GM12878 (cell line): ENCODE data around the gene R3HDM1. TPM values are rescaled to one million over a fixed set of nuclear protein-coding genes. Genes with fewer than 3 reads are reported as not detected.

Experiments used
- CEBPB ChIP-seq, 2 experiments: fragments of 150-350 bp in 1 of 2; IDR thresholded peaks; 2 replicates each; pipeline ENCODE4 v1.6.1; 2012 to 2014; ENCODE audit warnings: low read depth in 2 of 2, low read length in 2 of 2, borderline replicate concordance in 1 of 2, inconsistent platforms in 1 of 2
- CTCF ChIP-seq, 3 experiments: IDR thresholded peaks in 2 of 3; conservative IDR thresholded peaks in 1 of 3; 2 replicates each; pipeline ENCODE4 v1.5.1; 2011; ENCODE audit warnings: low read depth in 3 of 3, low read length in 3 of 3, mild to moderate bottlenecking in 3 of 3, control low read depth in 2 of 3, moderate library complexity in 2 of 3, inconsistent platforms in 1 of 3, mixed read lengths in 1 of 3; ENCODE audit not compliant: control insufficient read depth in 2 of 3, insufficient read depth in 1 of 3; ENCODE audit errors: extremely low read depth in 1 of 3
- FOS ChIP-seq: IDR thresholded peaks from 3 replicates; pipeline ENCODE4 v1.6.1; 2011; ENCODE audit warnings: borderline replicate concordance; ENCODE audit not compliant: insufficient read length; ENCODE audit errors: extremely low read depth
- FOXM1 ChIP-seq: IDR thresholded peaks from 2 replicates; pipeline ENCODE4 v1.6.1; 2012; ENCODE audit warnings: low read depth, mild to moderate bottlenecking, inconsistent platforms, low read length, moderate library complexity
- IKZF1 ChIP-seq: fragments of 450-650 bp; conservative IDR thresholded peaks from 2 replicates; pipeline ENCODE4 v1.6.1; 2017; ENCODE audit warnings: antibody characterized with exemption, mild to moderate bottlenecking
- JUND ChIP-seq: IDR thresholded peaks from 2 replicates; pipeline ENCODE4 v1.6.1; 2012; ENCODE audit warnings: low read depth, mild to moderate bottlenecking, low read length, improper control_type of control experiment, moderate library complexity
- KAT2A ChIP-seq: conservative IDR thresholded peaks from 2 replicates; pipeline ENCODE4 v1.6.1; 2011; ENCODE audit warnings: low read depth, low read length; ENCODE audit not compliant: control insufficient read depth
- POLR2AphosphoS2 ChIP-seq: IDR thresholded peaks from 2 replicates; pipeline ENCODE4 v1.6.1; 2011; ENCODE audit warnings: low read depth, mild to moderate bottlenecking, low read length, improper control_type of control experiment, moderate library complexity
- RUNX3 ChIP-seq: IDR thresholded peaks from 2 replicates; pipeline ENCODE4 v1.6.1; 2012; ENCODE audit warnings: low read length, inconsistent platforms
- ZNF24 ChIP-seq: fragments of 450-650 bp; IDR thresholded peaks from 2 replicates; pipeline ENCODE4 v1.6.1; 2017; ENCODE audit warnings: antibody characterized with exemption, mild to moderate bottlenecking
- polyA plus RNA-seq, 11 experiments: library from polyadenylated mRNA; depleted of rRNA in 4 of 11; unstranded in 6 of 11; stranded (reverse) in 5 of 11; fragments of >200 nt; fragmentation: Nextera tagmentation in 4 of 11; fragmentation: Illumina TruSeq in 1 of 11; extraction: Ambion mirVana in 4 of 11; extraction: Trizol in 1 of 11; gene quantifications; 1 replicate in 1 of 11; 2 replicates in 10 of 11; pipeline versions ENCODE4 v1.2.1 to v1.2.3, GENCODE V29; 2011 to 2016; ENCODE audit warnings: inconsistent platforms in 2 of 11, missing spikeins in 2 of 11, low read depth in 1 of 11
- total RNA-seq, 4 experiments: library from RNA; depleted of rRNA in 3 of 4; stranded (reverse); fragments of >200 nt in 3 of 4; fragmentation: Illumina TruSeq in 1 of 4; extraction: Trizol in 1 of 4; gene quantifications; 2 replicates each; pipeline versions ENCODE4 v1.2.1 to v1.2.3, GENCODE V29; 2013 to 2021
- TF ChIP-seq, protein P1 (sequence below): fragments of 450-650 bp; IDR thresholded peaks from 2 replicates; pipeline ENCODE4 v1.6.1; 2016; ENCODE audit warnings: mild to moderate bottlenecking, moderate library complexity, borderline replicate concordance
- TF ChIP-seq, protein P2 (sequence below): fragments of 450-650 bp; IDR thresholded peaks from 2 replicates; pipeline ENCODE4 v1.6.1; 2017; ENCODE audit warnings: mild to moderate bottlenecking, moderate library complexity
- TF ChIP-seq, protein P3 (sequence below): IDR thresholded peaks from 2 replicates; pipeline ENCODE4 v1.6.1; 2012; ENCODE audit warnings: low read depth, low read length, improper control_type of control experiment

R3HDM1 gene
- total and polyA plus RNA-seq, 10 of the 15 experiments (the other 5 are each of a cell fraction or from before 2014, with no cell fraction given) = 16.8 to 89.6 (median 47.7) TPM

- TF ChIP-seq, protein P1, sequence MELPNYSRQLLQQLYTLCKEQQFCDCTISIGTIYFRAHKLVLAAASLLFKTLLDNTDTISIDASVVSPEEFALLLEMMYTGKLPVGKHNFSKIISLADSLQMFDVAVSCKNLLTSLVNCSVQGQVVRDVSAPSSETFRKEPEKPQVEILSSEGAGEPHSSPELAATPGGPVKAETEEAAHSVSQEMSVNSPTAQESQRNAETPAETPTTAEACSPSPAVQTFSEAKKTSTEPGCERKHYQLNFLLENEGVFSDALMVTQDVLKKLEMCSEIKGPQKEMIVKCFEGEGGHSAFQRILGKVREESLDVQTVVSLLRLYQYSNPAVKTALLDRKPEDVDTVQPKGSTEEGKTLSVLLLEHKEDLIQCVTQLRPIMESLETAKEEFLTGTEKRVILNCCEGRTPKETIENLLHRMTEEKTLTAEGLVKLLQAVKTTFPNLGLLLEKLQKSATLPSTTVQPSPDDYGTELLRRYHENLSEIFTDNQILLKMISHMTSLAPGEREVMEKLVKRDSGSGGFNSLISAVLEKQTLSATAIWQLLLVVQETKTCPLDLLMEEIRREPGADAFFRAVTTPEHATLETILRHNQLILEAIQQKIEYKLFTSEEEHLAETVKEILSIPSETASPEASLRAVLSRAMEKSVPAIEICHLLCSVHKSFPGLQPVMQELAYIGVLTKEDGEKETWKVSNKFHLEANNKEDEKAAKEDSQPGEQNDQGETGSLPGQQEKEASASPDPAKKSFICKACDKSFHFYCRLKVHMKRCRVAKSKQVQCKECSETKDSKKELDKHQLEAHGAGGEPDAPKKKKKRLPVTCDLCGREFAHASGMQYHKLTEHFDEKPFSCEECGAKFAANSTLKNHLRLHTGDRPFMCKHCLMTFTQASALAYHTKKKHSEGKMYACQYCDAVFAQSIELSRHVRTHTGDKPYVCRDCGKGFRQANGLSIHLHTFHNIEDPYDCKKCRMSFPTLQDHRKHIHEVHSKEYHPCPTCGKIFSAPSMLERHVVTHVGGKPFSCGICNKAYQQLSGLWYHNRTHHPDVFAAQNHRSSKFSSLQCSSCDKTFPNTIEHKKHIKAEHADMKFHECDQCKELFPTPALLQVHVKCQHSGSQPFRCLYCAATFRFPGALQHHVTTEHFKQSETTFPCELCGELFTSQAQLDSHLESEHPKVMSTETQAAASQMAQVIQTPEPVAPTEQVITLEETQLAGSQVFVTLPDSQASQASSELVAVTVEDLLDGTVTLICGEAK = no peak
- TF ChIP-seq RUNX3 = peak; percentile 79
- peak; percentile 81 for TF ChIP-seq IKZF1
- TF ChIP-seq, protein P2, sequence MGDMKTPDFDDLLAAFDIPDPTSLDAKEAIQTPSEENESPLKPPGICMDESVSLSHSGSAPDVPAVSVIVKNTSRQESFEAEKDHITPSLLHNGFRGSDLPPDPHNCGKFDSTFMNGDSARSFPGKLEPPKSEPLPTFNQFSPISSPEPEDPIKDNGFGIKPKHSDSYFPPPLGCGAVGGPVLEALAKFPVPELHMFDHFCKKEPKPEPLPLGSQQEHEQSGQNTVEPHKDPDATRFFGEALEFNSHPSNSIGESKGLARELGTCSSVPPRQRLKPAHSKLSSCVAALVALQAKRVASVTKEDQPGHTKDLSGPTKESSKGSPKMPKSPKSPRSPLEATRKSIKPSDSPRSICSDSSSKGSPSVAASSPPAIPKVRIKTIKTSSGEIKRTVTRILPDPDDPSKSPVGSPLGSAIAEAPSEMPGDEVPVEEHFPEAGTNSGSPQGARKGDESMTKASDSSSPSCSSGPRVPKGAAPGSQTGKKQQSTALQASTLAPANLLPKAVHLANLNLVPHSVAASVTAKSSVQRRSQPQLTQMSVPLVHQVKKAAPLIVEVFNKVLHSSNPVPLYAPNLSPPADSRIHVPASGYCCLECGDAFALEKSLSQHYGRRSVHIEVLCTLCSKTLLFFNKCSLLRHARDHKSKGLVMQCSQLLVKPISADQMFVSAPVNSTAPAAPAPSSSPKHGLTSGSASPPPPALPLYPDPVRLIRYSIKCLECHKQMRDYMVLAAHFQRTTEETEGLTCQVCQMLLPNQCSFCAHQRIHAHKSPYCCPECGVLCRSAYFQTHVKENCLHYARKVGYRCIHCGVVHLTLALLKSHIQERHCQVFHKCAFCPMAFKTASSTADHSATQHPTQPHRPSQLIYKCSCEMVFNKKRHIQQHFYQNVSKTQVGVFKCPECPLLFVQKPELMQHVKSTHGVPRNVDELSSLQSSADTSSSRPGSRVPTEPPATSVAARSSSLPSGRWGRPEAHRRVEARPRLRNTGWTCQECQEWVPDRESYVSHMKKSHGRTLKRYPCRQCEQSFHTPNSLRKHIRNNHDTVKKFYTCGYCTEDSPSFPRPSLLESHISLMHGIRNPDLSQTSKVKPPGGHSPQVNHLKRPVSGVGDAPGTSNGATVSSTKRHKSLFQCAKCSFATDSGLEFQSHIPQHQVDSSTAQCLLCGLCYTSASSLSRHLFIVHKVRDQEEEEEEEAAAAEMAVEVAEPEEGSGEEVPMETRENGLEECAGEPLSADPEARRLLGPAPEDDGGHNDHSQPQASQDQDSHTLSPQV = no peak
- TF ChIP-seq KAT2A = no peak
- no peak for TF ChIP-seq ZNF24
- TF ChIP-seq CEBPB (IDR thresholded peaks at IDR 0.05; ENCODE audit: borderline replicate concordance in 1 of 2, low read depth in 2 of 2, low read length in 2 of 2) = no peak
- peak; percentile 48 for TF ChIP-seq FOS
- no peak for TF ChIP-seq POLR2AphosphoS2
- no peak for TF ChIP-seq JUND
- TF ChIP-seq, protein P3, sequence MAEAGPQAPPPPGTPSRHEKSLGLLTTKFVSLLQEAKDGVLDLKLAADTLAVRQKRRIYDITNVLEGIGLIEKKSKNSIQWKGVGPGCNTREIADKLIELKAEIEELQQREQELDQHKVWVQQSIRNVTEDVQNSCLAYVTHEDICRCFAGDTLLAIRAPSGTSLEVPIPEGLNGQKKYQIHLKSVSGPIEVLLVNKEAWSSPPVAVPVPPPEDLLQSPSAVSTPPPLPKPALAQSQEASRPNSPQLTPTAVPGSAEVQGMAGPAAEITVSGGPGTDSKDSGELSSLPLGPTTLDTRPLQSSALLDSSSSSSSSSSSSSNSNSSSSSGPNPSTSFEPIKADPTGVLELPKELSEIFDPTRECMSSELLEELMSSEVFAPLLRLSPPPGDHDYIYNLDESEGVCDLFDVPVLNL = no peak
- TF ChIP-seq FOXM1 = no peak
- TF ChIP-seq CTCF (IDR thresholded peaks at IDR 0.05 in 2 of 3, conservative IDR thresholded peaks at IDR 0.05 in 1 of 3; ENCODE audit: control insufficient read depth in 2 of 3, extremely low read depth in 1 of 3, insufficient read depth in 1 of 3, low read depth in 3 of 3, low read length in 3 of 3) = peak in 2 of 3 experiments; percentile 6 to 27; a peak in 1 of 6 replicates
Observed at GRCh38 chr2:135531231-135532197, at the start of gene R3HDM1 (continued).
